Measurements from ENCODE around the gene HSPD1. TPM values are rescaled to one million over a fixed set of nuclear protein-coding genes. Genes with fewer than 3 reads are reported as not detected.

Gene HSPD1
- total and polyA plus RNA-seq, 10 of the 15 experiments (the other 5 are each of a cell fraction or from before 2014, with no cell fraction given), result 345 to 1,169 (median 695) TPM

DNA sequence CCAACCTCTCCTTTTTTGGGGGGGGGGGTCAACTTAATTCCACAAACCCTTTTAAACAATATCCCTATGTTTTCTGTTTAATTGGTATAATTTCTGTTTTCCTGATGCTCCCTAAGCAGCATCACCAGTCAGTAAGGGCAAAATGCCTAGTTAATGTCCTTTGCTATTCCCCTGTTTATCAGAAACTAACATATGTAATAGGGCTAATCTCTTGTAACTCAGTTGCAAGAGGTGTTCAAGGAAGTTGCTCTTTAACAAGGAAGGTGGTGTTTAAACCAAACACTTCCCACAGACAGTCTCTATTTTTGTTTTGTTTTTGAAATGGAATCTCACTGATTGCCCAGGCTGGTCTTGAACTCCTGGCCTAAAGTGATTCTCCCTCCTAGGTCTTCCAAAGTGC, 52.8 kb downstream of the HSPD1 start:
- Histone ChIP-seq H3K4me1 (ENCODE audit: control insufficient read depth, insufficient read depth, low read length) (no peaks in the 10 kb centered on the region), H3K36me3 (ENCODE audit: control insufficient read depth in 2 of 2, insufficient read depth in 2 of 2, low read length in 1 of 2) (no peaks in the 10 kb centered on the region), H2AFZ (ENCODE audit: control insufficient read depth, low read depth, low read length) (no peak overlapping the region), H3K27me3 (replicated peaks in 1 of 2; ENCODE audit: control insufficient read depth in 2 of 2, insufficient read depth in 2 of 2, low read length in 1 of 2) (no peaks in the 10 kb centered on the region), H3K9me3 (replicated peaks; ENCODE audit: control insufficient read depth, insufficient read depth, low read length) (no peaks in the 10 kb centered on the region; the same call in 2 of the 3 replicates), H3K79me2 (ENCODE audit: control insufficient read depth, insufficient read depth, low read length) (no peaks in the 10 kb centered on the region), H3K4me2 (ENCODE audit: control insufficient read depth, insufficient read depth) (no peak overlapping the region), H4K20me1 (ENCODE audit: control insufficient read depth, insufficient read depth) (no peaks in the 10 kb centered on the region), H3K4me3 (no peak overlapping the region), H3K9ac (ENCODE audit: control insufficient read depth, insufficient read depth, low read length) (no peak overlapping the region), H3K27ac (ENCODE audit: control insufficient read depth, insufficient read depth) (no peak overlapping the region)
- CTCF ChIA-PET, result no interaction called here
- intact Hi-C loops (cut with micrococcal nuclease; ENCODE audit: unreplicated experiment), result no loop called here
- POLR2A ChIA-PET, result interaction anchor here (1.2 kb wide), 1 partner anchor 10 kb away, joined by 8 read pairs; no protein-coding TSS in a partner anchor
- ATAC-seq (no peak), DNase-seq (ENCODE audit: low read depth, low spot score) (no peak), FAIRE-seq (no peak)
- TF ChIP-seq BCL11A (IDR thresholded peaks at IDR 0.05; ENCODE audit: low read depth, low read length) (no peak), MYC (IDR thresholded peaks at IDR 0.05; ENCODE audit: insufficient read depth, insufficient read length, insufficient replicate concordance, low read length, severe bottlenecking) (no peak), NBN (IDR thresholded peaks at IDR 0.05) (no peak), YBX1 (IDR thresholded peaks at IDR 0.05) (no peak)
- TF ChIP-seq, protein P1, sequence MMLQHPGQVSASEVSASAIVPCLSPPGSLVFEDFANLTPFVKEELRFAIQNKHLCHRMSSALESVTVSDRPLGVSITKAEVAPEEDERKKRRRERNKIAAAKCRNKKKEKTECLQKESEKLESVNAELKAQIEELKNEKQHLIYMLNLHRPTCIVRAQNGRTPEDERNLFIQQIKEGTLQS (IDR thresholded peaks at IDR 0.05; ENCODE audit: borderline replicate concordance, extremely low read depth, low read depth, low read length), result no peak
- no TSS peak for BruUV-seq (replicated peaks)
- RAD21 ChIA-PET (ENCODE audit: unreplicated experiment), result no interaction called here
- SMC1A ChIA-PET (ENCODE audit: uncharacterized antibody, unreplicated experiment), result no interaction called here
- in situ Hi-C loops (cut with MboI), result no loop called here

DNA sequence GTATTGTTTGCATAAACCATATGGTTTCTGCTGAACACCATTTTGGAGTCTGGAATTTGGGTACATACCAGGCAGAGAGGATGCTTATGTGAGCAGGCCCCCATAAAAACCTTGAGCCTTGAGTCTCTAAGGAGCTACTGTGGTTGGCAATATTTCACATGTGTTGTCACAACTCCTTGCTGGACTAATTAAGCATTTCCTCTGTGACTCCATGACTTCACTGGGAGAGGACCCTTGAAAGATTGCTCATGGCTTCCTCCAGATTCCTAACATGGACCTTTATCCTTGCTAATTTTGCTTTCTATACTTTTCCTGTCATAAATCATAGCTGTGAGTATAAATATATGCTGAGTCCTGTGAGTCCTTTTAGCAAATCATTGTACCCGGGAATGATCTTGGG, 53.9 kb downstream of the HSPD1 start:
- no peak overlapping the region for H3K27ac ChIP-seq (ENCODE audit: control insufficient read depth, insufficient read depth)
- H3K9ac ChIP-seq (ENCODE audit: control insufficient read depth, insufficient read depth, low read length), result no peak overlapping the region
- no peaks in the 10 kb centered on the region; the same call in 2 of the 3 replicates for H3K9me3 ChIP-seq (replicated peaks; ENCODE audit: control insufficient read depth, insufficient read depth, low read length)
- ATAC-seq (no peak), FAIRE-seq (no peak), DNase-seq (ENCODE audit: low read depth, low spot score) (no peak)
- H3K27me3 ChIP-seq (replicated peaks in 1 of 2; ENCODE audit: control insufficient read depth in 2 of 2, insufficient read depth in 2 of 2, low read length in 1 of 2), result no peaks in the 10 kb centered on the region
- H3K79me2 ChIP-seq (ENCODE audit: control insufficient read depth, insufficient read depth, low read length), result no peaks in the 10 kb centered on the region
- H3K4me3 ChIP-seq, result no peak overlapping the region
- intact Hi-C loops (cut with micrococcal nuclease; ENCODE audit: unreplicated experiment), result no loop called here
- ChIA-PET CTCF (interaction anchor here (1.2 kb wide), 1 partner anchor 670 kb away, joined by 4 read pairs; no protein-coding TSS in a partner anchor), RAD21 (ENCODE audit: unreplicated experiment) (no interaction called here), SMC1A (ENCODE audit: uncharacterized antibody, unreplicated experiment) (interaction anchor here (1.6 kb wide), 1 partner anchor 10 kb away, joined by 5 read pairs; the partner anchor contains the start of gene SF3B1), POLR2A (interaction anchor here (1.2 kb wide), 1 partner anchor 9 kb away, joined by 8 read pairs; no protein-coding TSS in a partner anchor)
- H3K36me3 ChIP-seq (ENCODE audit: control insufficient read depth in 2 of 2, insufficient read depth in 2 of 2, low read length in 1 of 2), result no peaks in the 10 kb centered on the region
- no peak overlapping the region for H2AFZ ChIP-seq (ENCODE audit: control insufficient read depth, low read depth, low read length)
- H3K4me2 ChIP-seq (ENCODE audit: control insufficient read depth, insufficient read depth), result no peak overlapping the region
- no peaks in the 10 kb centered on the region for H4K20me1 ChIP-seq (ENCODE audit: control insufficient read depth, insufficient read depth)
- H3K4me1 ChIP-seq (ENCODE audit: control insufficient read depth, insufficient read depth, low read length), result no peaks in the 10 kb centered on the region
- BruUV-seq (replicated peaks), result no TSS peak
- TF ChIP-seq CHD4 (IDR thresholded peaks at IDR 0.05), result no peak
- TF ChIP-seq LARP7 (IDR thresholded peaks at IDR 0.05), result no peak
- no peak for TF ChIP-seq SMAD1 (IDR thresholded peaks at IDR 0.05; ENCODE audit: low read depth, partially characterized antibody)
- TF ChIP-seq SIN3A (IDR thresholded peaks at IDR 0.05; ENCODE audit: low read depth, low read length), result no peak
- in situ Hi-C loops (cut with MboI), result no loop called here
- whole genome bisulfite sequencing (ENCODE audit: insufficient coverage, insufficient replicate concordance, low lambda C conversion rate, missing lambda C conversion rate), result 43% methylated on average over 1 of the region's 1 CpG
